GM12878 (cell line): ENCODE measurements around the gene FDPS. TPM values are rescaled to one million over a fixed set of nuclear protein-coding genes. Genes with fewer than 3 reads are reported as not detected.

Experiments used
- ATAC-seq: fragments of 200-7000 bp; cut with Tn5 transposase; 3 replicates; pipeline ENCODE4 v1.9.1; 2020; ENCODE audit warnings: mild to moderate bottlenecking, moderate library complexity
- BruUV-seq: library from RNA; stranded (reverse); fragments of 400-500 nt; replicated peaks from 2 replicates; lab custom pipeline; 2021; lab: Mats Ljungman, UMichigan
- CTCF ChIA-PET: fragments of 300-600 bp; sonication (Branson Sonifier 250); formaldehyde crosslinking; extraction: SDS; loops from one replicate; lab custom pipeline; 2021; ENCODE audit warnings: inconsistent platforms; lab: Yijun Ruan, JAX
- POLR2A ChIA-PET: fragments of 350-600 bp; formaldehyde crosslinking; extraction: SDS; loops from one replicate; lab custom pipeline; 2021; ENCODE audit warnings: inconsistent platforms; lab: Charles Lee
- RAD21 ChIA-PET: fragments of 300-600 bp; sonication (Branson Sonifier 250); formaldehyde crosslinking; loops from one replicate; lab custom pipeline; 2023; ENCODE audit warnings: antibody characterized with exemption; ENCODE audit not compliant: unreplicated experiment; lab: Charles Lee
- SMC1A ChIA-PET: fragments of 300-600 bp; sonication (Branson Sonifier 250); formaldehyde crosslinking; loops from one replicate; lab custom pipeline; 2023; ENCODE audit not compliant: unreplicated experiment, uncharacterized antibody; lab: Charles Lee
- DNase-seq: peaks from one replicate; pipeline ENCODE4 v3.0.0-alpha.2; 2011; ENCODE audit warnings: low read depth, low spot score
- FAIRE-seq: peaks from 3 replicates; lab custom pipeline; 2011; peaks lifted over from hg19 to GRCh38; lab: Jason Lieb, UNC
- H2AFZ ChIP-seq: 2 replicates; pipeline ENCODE4 v1.6.0; 2011; ENCODE audit warnings: low read depth, low read length, control low read depth; ENCODE audit not compliant: control insufficient read depth
- H3K27ac ChIP-seq: 2 replicates; pipeline ENCODE4 v1.5.1; 2011; ENCODE audit warnings: control low read depth; ENCODE audit not compliant: control insufficient read depth, insufficient read depth
- H3K27me3 ChIP-seq, 2 experiments: replicated peaks in 1 of 2; 2 replicates each; pipeline versions ENCODE4 v1.6.0 to v1.6.1; 2011; ENCODE audit warnings: low read length in 1 of 2; ENCODE audit not compliant: control insufficient read depth in 2 of 2, insufficient read depth in 2 of 2
- H3K36me3 ChIP-seq, 2 experiments: 2 replicates each; pipeline ENCODE4 v1.5.1; 2011; ENCODE audit warnings: low read length in 1 of 2; ENCODE audit not compliant: control insufficient read depth in 2 of 2, insufficient read depth in 2 of 2
- H3K4me1 ChIP-seq: 2 replicates; pipeline ENCODE4 v1.6.1; 2011; ENCODE audit warnings: mild to moderate bottlenecking, low read length, moderate library complexity, mixed read lengths; ENCODE audit not compliant: control insufficient read depth, insufficient read depth
- H3K4me2 ChIP-seq: 2 replicates; pipeline ENCODE4 v1.6.0; 2011; ENCODE audit warnings: control low read depth; ENCODE audit not compliant: control insufficient read depth, insufficient read depth
- H3K4me3 ChIP-seq: fragments of 200-600 bp; sonication (generic); 2 replicates; pipeline ENCODE4 v1.5.1; 2016
- H3K79me2 ChIP-seq: 2 replicates; pipeline ENCODE4 v1.6.0; 2011; ENCODE audit warnings: low read length; ENCODE audit not compliant: control insufficient read depth, insufficient read depth
- H3K9ac ChIP-seq: 2 replicates; pipeline ENCODE4 v1.8.0; 2011; ENCODE audit warnings: low read length, control low read depth, mixed read lengths; ENCODE audit not compliant: control insufficient read depth, insufficient read depth
- H3K9me3 ChIP-seq: replicated peaks from 3 replicates; pipeline ENCODE4 v1.5.1; 2011; ENCODE audit warnings: mild to moderate bottlenecking, low read length; ENCODE audit not compliant: control insufficient read depth, insufficient read depth
- H4K20me1 ChIP-seq: 2 replicates; pipeline ENCODE4 v1.6.0; 2011; ENCODE audit not compliant: control insufficient read depth, insufficient read depth
- ATF7 ChIP-seq: fragments of 450-650 bp; IDR thresholded peaks from 2 replicates; pipeline ENCODE4 v1.6.1; 2016; ENCODE audit warnings: low read depth, mild to moderate bottlenecking
- BACH1 ChIP-seq: fragments of 450-650 bp; IDR thresholded peaks from 2 replicates; pipeline ENCODE4 v1.6.1; 2017; ENCODE audit warnings: mild to moderate bottlenecking, borderline replicate concordance
- CEBPB ChIP-seq, 2 experiments: fragments of 150-350 bp in 1 of 2; IDR thresholded peaks; 2 replicates each; pipeline ENCODE4 v1.6.1; 2012 to 2014; ENCODE audit warnings: low read depth in 2 of 2, low read length in 2 of 2, borderline replicate concordance in 1 of 2, inconsistent platforms in 1 of 2
- FOS ChIP-seq: IDR thresholded peaks from 3 replicates; pipeline ENCODE4 v1.6.1; 2011; ENCODE audit warnings: borderline replicate concordance; ENCODE audit not compliant: insufficient read length; ENCODE audit errors: extremely low read depth
- FOXK2 ChIP-seq: fragments of 450-650 bp; IDR thresholded peaks from 2 replicates; pipeline ENCODE4 v1.6.1; 2017; ENCODE audit warnings: mild to moderate bottlenecking, moderate library complexity
- JUNB ChIP-seq: IDR thresholded peaks from 2 replicates; pipeline ENCODE4 v1.6.1; 2016; ENCODE audit warnings: antibody characterized with exemption, mild to moderate bottlenecking
- MEF2A ChIP-seq: IDR thresholded peaks from 2 replicates; pipeline ENCODE4 v1.6.1; 2011; ENCODE audit warnings: low read depth, mild to moderate bottlenecking, low read length, moderate library complexity; ENCODE audit not compliant: insufficient read depth
- NR2F1 ChIP-seq: fragments of 450-650 bp; conservative IDR thresholded peaks from 2 replicates; pipeline ENCODE4 v1.6.1; 2017; ENCODE audit warnings: mild to moderate bottlenecking
- NRF1 ChIP-seq: conservative IDR thresholded peaks from 2 replicates; pipeline ENCODE4 v1.6.1; 2011; ENCODE audit warnings: mild to moderate bottlenecking, low read depth, low read length, improper control_type of control experiment
- RUNX3 ChIP-seq: IDR thresholded peaks from 2 replicates; pipeline ENCODE4 v1.6.1; 2012; ENCODE audit warnings: low read length, inconsistent platforms
- SREBF2 ChIP-seq: IDR thresholded peaks from 2 replicates; pipeline ENCODE4 v1.6.1; 2012; ENCODE audit warnings: mild to moderate bottlenecking, low read length
- YY1 ChIP-seq: IDR thresholded peaks from 2 replicates; pipeline ENCODE4 v1.6.1; 2011; ENCODE audit warnings: low read depth, mild to moderate bottlenecking, low read length
- ZZZ3 ChIP-seq: IDR thresholded peaks from 2 replicates; pipeline ENCODE4 v1.6.1; 2011; ENCODE audit warnings: low read depth; ENCODE audit not compliant: control insufficient read depth, insufficient read length
- WGBS: methylation state at CpG from one replicate; pipeline ENCODE4 v1.1.6; 2016; ENCODE audit warnings: low lambda C conversion rate; ENCODE audit not compliant: insufficient replicate concordance, insufficient coverage; ENCODE audit errors: missing lambda C conversion rate; 5-methylcytosine and 5-hydroxymethylcytosine counted together
- in situ Hi-C: fragments of 300-500 bp; cut with MboI; formaldehyde crosslinking; loops from 9 replicates; pipeline ENCODE4 v1.14.3; 2018; ENCODE audit warnings: mixed read lengths
- intact Hi-C: fragments of 100-400 bp; cut with micrococcal nuclease; formaldehyde crosslinking; loops from one replicate; pipeline ENCODE4 v1.14.2; 2022; ENCODE audit not compliant: unreplicated experiment
- polyA plus RNA-seq, 11 experiments: library from polyadenylated mRNA; depleted of rRNA in 4 of 11; unstranded in 6 of 11; stranded (reverse) in 5 of 11; fragments of >200 nt; fragmentation: Nextera tagmentation in 4 of 11; fragmentation: Illumina TruSeq in 1 of 11; extraction: Ambion mirVana in 4 of 11; extraction: Trizol in 1 of 11; gene quantifications; 1 replicate in 1 of 11; 2 replicates in 10 of 11; pipeline versions ENCODE4 v1.2.1 to v1.2.3, GENCODE V29; 2011 to 2016; ENCODE audit warnings: inconsistent platforms in 2 of 11, missing spikeins in 2 of 11, low read depth in 1 of 11
- total RNA-seq, 4 experiments: library from RNA; depleted of rRNA in 3 of 4; stranded (reverse); fragments of >200 nt in 3 of 4; fragmentation: Illumina TruSeq in 1 of 4; extraction: Trizol in 1 of 4; gene quantifications; 2 replicates each; pipeline versions ENCODE4 v1.2.1 to v1.2.3, GENCODE V29; 2013 to 2021

Gene FDPS
- total and polyA plus RNA-seq, 10 of the 15 experiments (the other 5 are each of a cell fraction or from before 2014, with no cell fraction given), result 405 to 1,156 (median 487) TPM

GRCh38 chr1:155282488-155283091 lies 26.1 kb upstream of the FDPS start (continued):
- TF ChIP-seq MEF2A (no peak), NR2F1 (no peak)

DNA sequence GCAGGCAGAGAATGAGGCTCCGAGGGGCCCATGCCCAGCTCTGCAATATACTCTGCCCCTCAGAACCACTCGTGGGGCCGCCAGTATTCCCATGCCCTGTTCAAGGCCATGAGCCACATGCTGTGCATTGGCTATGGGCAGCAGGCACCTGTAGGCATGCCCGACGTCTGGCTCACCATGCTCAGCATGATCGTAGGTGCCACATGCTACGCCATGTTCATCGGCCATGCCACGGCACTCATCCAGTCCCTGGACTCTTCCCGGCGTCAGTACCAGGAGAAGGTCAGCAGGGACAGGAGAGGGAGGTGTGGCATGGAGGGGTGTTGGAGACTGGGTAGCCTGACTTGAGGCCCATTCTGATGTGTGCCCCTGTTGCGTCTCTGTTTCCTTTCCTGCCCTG lies 24.2 kb upstream of the FDPS start:
- BruUV-seq, result no TSS peak
- H3K4me1 ChIP-seq, result no peaks in the 10 kb centered on the region
- ChIA-PET POLR2A (no interaction called here), SMC1A (no interaction called here), RAD21 (no interaction called here), CTCF (no interaction called here)
- no peaks in the 10 kb centered on the region for H3K36me3 ChIP-seq
- DNase-seq (no peak), ATAC-seq (no peak), FAIRE-seq (no peak)
- H3K9me3 ChIP-seq, result no peaks in the 10 kb centered on the region
- no peak overlapping the region for H2AFZ ChIP-seq
- in situ Hi-C loops, result no loop called here
- no peaks in the 10 kb centered on the region for H4K20me1 ChIP-seq
- TF ChIP-seq JUNB, result no peak
- TF ChIP-seq SREBF2, result no peak
- TF ChIP-seq ATF7, result no peak
- TF ChIP-seq BACH1, result no peak
- TF ChIP-seq CEBPB (IDR thresholded peaks at IDR 0.05; ENCODE audit: borderline replicate concordance in 1 of 2, low read depth in 2 of 2, low read length in 2 of 2), result no peak
- no peak for TF ChIP-seq NRF1
- TF ChIP-seq RUNX3, result no peak
- TF ChIP-seq FOXK2, result no peak
- no peak for TF ChIP-seq FOS
- no peak for TF ChIP-seq YY1
- TF ChIP-seq ZZZ3, result no peak
- no peaks in the 10 kb centered on the region for H3K27me3 ChIP-seq
- no peak overlapping the region for H3K9ac ChIP-seq
- no peak overlapping the region for H3K4me3 ChIP-seq
- no peak overlapping the region for H3K4me2 ChIP-seq
- intact Hi-C loops, result no loop called here
- no peaks in the 10 kb centered on the region for H3K79me2 ChIP-seq
- WGBS, result 86% methylated on average over 12 of the region's 12 CpGs
- no peak overlapping the region for H3K27ac ChIP-seq
